ENCODE results near the gene IARS1.

Gene IARS1

GRCh38 chr9:92247296-92247695 lies 46.2 kb downstream of the IARS1 start:
- Histone ChIP-seq H3K79me2 (ENCODE audit: insufficient read depth, low read depth) (no peaks in the 10 kb centered on the region), H4K20me1 (ENCODE audit: insufficient read depth) (no peaks in the 10 kb centered on the region), H3K4me1 (ENCODE audit: low read depth, poor library complexity, severe bottlenecking) (no peaks in the 10 kb centered on the region), H3K9ac (no peak overlapping the region), H3K27ac (no peak overlapping the region), H3K36me3 (ENCODE audit: insufficient read depth) (peaks cover 44% of the 10 kb centered on the region), H2AFZ (ENCODE audit: low read depth) (no peak overlapping the region), H3K27me3 (ENCODE audit: insufficient read depth, low read depth) (no peaks in the 10 kb centered on the region), H3K4me3 (IDR thresholded peaks at IDR 0.05; ENCODE audit: insufficient read depth, low read depth, low read length) (no peak overlapping the region), H3K4me2 (no peak overlapping the region)
- no peak for TF ChIP-seq CTCF (conservative IDR thresholded peaks at IDR 0.05; ENCODE audit: low read depth, low read length)

DNA sequence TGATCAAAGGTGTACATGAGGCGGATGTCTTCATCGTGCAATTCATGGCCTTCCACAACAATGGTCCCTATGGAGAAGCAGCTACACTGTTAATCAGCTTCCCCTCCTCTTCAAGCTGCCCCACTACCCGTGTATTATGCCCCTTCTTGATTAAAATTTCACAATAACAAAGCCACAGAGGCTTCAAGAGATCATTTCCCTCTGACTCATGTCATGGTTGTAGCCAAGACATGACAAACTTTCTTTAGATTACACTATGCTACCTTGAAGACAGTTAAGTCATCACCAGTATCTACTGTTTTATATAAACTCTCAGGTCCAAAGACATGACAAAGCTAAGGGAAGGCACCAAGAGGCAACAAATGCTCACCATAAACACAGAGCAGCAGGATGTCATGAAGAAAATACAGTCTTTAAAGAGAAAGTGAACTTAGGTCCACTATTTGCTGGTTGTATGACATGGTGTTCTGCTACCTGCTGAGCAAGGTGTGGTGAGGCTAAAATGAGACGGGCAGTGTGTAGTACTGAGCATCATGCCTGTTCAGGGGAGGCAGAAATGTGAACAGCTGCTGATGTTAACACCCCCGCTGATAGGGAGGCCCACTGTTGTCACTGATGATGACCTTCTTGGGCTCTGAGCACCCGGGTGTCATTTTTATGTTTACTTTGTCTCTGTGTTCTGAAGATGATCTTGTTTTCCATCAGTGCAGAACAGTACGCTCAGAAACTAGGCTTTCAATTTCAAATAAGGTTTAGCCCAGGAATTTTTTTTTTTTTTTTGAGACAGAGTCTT lies 48.3 kb downstream of the IARS1 start:
- Histone ChIP-seq H3K9ac (no peak overlapping the region), H4K20me1 (ENCODE audit: insufficient read depth) (no peaks in the 10 kb centered on the region), H2AFZ (ENCODE audit: low read depth) (no peak overlapping the region), H3K79me2 (ENCODE audit: insufficient read depth, low read depth) (no peaks in the 10 kb centered on the region), H3K4me2 (no peak overlapping the region), H3K27ac (no peak overlapping the region), H3K36me3 (ENCODE audit: insufficient read depth) (peaks cover 37% of the 10 kb centered on the region), H3K4me3 (IDR thresholded peaks at IDR 0.05; ENCODE audit: insufficient read depth, low read depth, low read length) (no peak overlapping the region), H3K27me3 (ENCODE audit: insufficient read depth, low read depth) (no peaks in the 10 kb centered on the region), H3K4me1 (ENCODE audit: low read depth, poor library complexity, severe bottlenecking) (no peaks in the 10 kb centered on the region)
- no peak for TF ChIP-seq CTCF (conservative IDR thresholded peaks at IDR 0.05; ENCODE audit: low read depth, low read length)

Data from KMS-11 (cell line).